SK-N-SH (cell line): ENCODE results near the gene SPTB.

Experiments used
- EP300 ChIP-seq, 2 experiments: IDR thresholded peaks; 2 replicates each; pipeline versions ENCODE4 v1.4.0 to v1.6.1; 2012; ENCODE audit warnings: borderline replicate concordance in 1 of 2, low read depth in 1 of 2, low read length in 1 of 2
- POLR2AphosphoS5 ChIP-seq: IDR thresholded peaks from 2 replicates; pipeline ENCODE4 v1.6.1; 2012; ENCODE audit warnings: low read depth, low read length

- no peak for TF ChIP-seq POLR2AphosphoS5
- TF ChIP-seq EP300 (IDR thresholded peaks at IDR 0.05; ENCODE audit: borderline replicate concordance in 1 of 2, low read depth in 1 of 2, low read length in 1 of 2), result no peak
Measured at GRCh38 chr14:64709126-64709525, 170.6 kb downstream of the SPTB start.
